ENCODE measurements around the gene ENO1. TPM values are rescaled to one million over a fixed set of nuclear protein-coding genes. Genes with fewer than 3 reads are reported as not detected.

Gene ENO1
- total and polyA plus RNA-seq, 2 of the 8 experiments (the other 6 are each of a cell fraction or from before 2014, with no cell fraction given) = 1,763 to 2,117 TPM

GRCh38 chr1:8818325-8818775 is 60.1 kb downstream of the ENO1 start (continued):
- TF ChIP-seq HDAC2 (IDR thresholded peaks at IDR 0.05; ENCODE audit: borderline replicate concordance in 1 of 2, low read depth in 2 of 2, low read length in 2 of 2) = no peak
- no peak for TF ChIP-seq CBX8 (IDR thresholded peaks at IDR 0.05; ENCODE audit: borderline replicate concordance, low read depth, low read length)
- no peak for TF ChIP-seq CTCF (IDR thresholded peaks at IDR 0.05; ENCODE audit: control extremely low read depth in 1 of 3, insufficient read depth in 1 of 3, low read depth in 1 of 3, low read length in 3 of 3)
- no peak for TF ChIP-seq CHD2 (IDR thresholded peaks at IDR 0.05; ENCODE audit: low read length)
- TF ChIP-seq POU5F1 (IDR thresholded peaks at IDR 0.05; ENCODE audit: low read depth, low read length) = no peak
- no peak for TF ChIP-seq POLR2AphosphoS5 (IDR thresholded peaks at IDR 0.05; ENCODE audit: low read depth, low read length)
- TF ChIP-seq, protein P1, sequence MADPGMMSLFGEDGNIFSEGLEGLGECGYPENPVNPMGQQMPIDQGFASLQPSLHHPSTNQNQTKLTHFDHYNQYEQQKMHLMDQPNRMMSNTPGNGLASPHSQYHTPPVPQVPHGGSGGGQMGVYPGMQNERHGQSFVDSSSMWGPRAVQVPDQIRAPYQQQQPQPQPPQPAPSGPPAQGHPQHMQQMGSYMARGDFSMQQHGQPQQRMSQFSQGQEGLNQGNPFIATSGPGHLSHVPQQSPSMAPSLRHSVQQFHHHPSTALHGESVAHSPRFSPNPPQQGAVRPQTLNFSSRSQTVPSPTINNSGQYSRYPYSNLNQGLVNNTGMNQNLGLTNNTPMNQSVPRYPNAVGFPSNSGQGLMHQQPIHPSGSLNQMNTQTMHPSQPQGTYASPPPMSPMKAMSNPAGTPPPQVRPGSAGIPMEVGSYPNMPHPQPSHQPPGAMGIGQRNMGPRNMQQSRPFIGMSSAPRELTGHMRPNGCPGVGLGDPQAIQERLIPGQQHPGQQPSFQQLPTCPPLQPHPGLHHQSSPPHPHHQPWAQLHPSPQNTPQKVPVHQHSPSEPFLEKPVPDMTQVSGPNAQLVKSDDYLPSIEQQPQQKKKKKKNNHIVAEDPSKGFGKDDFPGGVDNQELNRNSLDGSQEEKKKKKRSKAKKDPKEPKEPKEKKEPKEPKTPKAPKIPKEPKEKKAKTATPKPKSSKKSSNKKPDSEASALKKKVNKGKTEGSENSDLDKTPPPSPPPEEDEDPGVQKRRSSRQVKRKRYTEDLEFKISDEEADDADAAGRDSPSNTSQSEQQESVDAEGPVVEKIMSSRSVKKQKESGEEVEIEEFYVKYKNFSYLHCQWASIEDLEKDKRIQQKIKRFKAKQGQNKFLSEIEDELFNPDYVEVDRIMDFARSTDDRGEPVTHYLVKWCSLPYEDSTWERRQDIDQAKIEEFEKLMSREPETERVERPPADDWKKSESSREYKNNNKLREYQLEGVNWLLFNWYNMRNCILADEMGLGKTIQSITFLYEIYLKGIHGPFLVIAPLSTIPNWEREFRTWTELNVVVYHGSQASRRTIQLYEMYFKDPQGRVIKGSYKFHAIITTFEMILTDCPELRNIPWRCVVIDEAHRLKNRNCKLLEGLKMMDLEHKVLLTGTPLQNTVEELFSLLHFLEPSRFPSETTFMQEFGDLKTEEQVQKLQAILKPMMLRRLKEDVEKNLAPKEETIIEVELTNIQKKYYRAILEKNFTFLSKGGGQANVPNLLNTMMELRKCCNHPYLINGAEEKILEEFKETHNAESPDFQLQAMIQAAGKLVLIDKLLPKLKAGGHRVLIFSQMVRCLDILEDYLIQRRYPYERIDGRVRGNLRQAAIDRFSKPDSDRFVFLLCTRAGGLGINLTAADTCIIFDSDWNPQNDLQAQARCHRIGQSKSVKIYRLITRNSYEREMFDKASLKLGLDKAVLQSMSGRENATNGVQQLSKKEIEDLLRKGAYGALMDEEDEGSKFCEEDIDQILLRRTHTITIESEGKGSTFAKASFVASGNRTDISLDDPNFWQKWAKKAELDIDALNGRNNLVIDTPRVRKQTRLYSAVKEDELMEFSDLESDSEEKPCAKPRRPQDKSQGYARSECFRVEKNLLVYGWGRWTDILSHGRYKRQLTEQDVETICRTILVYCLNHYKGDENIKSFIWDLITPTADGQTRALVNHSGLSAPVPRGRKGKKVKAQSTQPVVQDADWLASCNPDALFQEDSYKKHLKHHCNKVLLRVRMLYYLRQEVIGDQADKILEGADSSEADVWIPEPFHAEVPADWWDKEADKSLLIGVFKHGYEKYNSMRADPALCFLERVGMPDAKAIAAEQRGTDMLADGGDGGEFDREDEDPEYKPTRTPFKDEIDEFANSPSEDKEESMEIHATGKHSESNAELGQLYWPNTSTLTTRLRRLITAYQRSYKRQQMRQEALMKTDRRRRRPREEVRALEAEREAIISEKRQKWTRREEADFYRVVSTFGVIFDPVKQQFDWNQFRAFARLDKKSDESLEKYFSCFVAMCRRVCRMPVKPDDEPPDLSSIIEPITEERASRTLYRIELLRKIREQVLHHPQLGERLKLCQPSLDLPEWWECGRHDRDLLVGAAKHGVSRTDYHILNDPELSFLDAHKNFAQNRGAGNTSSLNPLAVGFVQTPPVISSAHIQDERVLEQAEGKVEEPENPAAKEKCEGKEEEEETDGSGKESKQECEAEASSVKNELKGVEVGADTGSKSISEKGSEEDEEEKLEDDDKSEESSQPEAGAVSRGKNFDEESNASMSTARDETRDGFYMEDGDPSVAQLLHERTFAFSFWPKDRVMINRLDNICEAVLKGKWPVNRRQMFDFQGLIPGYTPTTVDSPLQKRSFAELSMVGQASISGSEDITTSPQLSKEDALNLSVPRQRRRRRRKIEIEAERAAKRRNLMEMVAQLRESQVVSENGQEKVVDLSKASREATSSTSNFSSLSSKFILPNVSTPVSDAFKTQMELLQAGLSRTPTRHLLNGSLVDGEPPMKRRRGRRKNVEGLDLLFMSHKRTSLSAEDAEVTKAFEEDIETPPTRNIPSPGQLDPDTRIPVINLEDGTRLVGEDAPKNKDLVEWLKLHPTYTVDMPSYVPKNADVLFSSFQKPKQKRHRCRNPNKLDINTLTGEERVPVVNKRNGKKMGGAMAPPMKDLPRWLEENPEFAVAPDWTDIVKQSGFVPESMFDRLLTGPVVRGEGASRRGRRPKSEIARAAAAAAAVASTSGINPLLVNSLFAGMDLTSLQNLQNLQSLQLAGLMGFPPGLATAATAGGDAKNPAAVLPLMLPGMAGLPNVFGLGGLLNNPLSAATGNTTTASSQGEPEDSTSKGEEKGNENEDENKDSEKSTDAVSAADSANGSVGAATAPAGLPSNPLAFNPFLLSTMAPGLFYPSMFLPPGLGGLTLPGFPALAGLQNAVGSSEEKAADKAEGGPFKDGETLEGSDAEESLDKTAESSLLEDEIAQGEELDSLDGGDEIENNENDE (IDR thresholded peaks at IDR 0.05; ENCODE audit: insufficient replicate concordance, low read length) = no peak

Measured in H1 (cell line).